ENCODE results near the gene APMAP.

Gene APMAP

DNA sequence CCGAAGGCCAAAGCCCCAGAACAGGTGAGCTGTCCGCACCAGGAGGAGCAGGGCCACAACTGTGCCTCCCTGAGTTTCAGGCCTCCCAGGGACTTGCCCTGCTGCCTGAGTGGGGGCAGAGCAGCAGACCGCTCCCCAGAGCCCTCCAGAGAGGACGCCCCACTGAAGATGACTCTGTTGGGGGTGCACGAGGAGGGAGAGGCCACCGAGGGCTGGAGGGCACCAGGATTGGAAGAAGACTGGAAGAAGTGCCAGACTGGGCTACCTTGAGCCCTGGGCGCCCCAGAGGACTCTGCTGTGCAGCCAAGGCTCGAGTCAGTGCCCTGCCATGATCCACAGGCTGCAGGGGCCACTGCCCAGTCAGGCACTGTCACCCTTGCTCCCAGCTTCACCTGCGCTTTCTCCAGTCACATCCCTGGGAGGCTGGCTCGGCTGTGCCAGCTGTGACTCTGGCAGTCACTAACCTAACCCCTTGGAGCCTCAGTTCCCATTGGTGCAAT is 32.2 kb downstream of the APMAP start:
- Histone ChIP-seq H3K4me1 (no peaks in the 10 kb centered on the region), H3K4me3 (ENCODE audit: low read depth, low read length) (no peak overlapping the region), H3K36me3 (peaks cover 23% of the 10 kb centered on the region), H3K27me3 (no peaks in the 10 kb centered on the region), H3K9me3 (no peaks in the 10 kb centered on the region)
- no peak for DNase-seq
- TF ChIP-seq, protein P1, sequence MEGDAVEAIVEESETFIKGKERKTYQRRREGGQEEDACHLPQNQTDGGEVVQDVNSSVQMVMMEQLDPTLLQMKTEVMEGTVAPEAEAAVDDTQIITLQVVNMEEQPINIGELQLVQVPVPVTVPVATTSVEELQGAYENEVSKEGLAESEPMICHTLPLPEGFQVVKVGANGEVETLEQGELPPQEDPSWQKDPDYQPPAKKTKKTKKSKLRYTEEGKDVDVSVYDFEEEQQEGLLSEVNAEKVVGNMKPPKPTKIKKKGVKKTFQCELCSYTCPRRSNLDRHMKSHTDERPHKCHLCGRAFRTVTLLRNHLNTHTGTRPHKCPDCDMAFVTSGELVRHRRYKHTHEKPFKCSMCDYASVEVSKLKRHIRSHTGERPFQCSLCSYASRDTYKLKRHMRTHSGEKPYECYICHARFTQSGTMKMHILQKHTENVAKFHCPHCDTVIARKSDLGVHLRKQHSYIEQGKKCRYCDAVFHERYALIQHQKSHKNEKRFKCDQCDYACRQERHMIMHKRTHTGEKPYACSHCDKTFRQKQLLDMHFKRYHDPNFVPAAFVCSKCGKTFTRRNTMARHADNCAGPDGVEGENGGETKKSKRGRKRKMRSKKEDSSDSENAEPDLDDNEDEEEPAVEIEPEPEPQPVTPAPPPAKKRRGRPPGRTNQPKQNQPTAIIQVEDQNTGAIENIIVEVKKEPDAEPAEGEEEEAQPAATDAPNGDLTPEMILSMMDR (IDR thresholded peaks at IDR 0.05; ENCODE audit: low read depth, low read length), result no peak

DNA sequence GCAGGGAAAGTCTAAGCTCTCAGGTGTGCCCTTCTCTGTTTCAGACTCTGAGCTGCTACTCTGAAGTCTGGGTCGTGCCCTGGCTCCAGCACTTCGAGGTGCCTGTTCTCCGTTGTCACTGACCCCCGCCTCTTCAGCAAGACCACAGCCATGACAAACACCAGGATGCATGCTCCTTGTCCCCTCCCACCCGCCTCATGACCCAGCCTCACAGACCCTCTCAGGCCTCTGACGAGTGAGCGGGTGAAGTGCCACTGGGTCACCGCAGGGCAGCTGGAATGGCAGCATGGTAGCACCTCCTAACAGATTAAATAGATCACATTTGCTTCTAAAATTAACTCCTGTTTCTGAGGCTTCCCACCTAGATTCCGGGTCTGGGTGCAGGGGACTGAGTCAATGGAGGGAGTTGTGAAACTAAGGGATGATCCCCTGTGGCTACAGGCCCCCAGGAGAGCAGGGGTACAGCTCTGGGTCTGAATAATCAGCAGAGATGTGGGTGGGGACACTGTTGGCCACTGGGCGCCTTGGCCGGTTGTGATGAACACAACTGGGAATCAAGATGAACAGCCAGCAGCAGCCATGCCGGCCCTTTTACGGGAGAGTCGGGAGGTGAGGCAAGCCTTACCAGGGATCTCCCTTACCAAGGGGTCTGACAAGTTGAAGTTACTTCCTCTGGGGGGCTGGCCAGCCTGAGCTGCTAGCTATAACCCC is 32.8 kb downstream of the APMAP start:
- H3K4me1 ChIP-seq, result no peaks in the 10 kb centered on the region
- H3K36me3 ChIP-seq, result peaks cover 18% of the 10 kb centered on the region
- no peak overlapping the region for H3K4me3 ChIP-seq (ENCODE audit: low read depth, low read length)
- DNase-seq, result no peak
- TF ChIP-seq, protein P1 (IDR thresholded peaks at IDR 0.05; ENCODE audit: low read depth, low read length), result no peak
- H3K27me3 ChIP-seq, result no peaks in the 10 kb centered on the region
- no peaks in the 10 kb centered on the region for H3K9me3 ChIP-seq

DNA sequence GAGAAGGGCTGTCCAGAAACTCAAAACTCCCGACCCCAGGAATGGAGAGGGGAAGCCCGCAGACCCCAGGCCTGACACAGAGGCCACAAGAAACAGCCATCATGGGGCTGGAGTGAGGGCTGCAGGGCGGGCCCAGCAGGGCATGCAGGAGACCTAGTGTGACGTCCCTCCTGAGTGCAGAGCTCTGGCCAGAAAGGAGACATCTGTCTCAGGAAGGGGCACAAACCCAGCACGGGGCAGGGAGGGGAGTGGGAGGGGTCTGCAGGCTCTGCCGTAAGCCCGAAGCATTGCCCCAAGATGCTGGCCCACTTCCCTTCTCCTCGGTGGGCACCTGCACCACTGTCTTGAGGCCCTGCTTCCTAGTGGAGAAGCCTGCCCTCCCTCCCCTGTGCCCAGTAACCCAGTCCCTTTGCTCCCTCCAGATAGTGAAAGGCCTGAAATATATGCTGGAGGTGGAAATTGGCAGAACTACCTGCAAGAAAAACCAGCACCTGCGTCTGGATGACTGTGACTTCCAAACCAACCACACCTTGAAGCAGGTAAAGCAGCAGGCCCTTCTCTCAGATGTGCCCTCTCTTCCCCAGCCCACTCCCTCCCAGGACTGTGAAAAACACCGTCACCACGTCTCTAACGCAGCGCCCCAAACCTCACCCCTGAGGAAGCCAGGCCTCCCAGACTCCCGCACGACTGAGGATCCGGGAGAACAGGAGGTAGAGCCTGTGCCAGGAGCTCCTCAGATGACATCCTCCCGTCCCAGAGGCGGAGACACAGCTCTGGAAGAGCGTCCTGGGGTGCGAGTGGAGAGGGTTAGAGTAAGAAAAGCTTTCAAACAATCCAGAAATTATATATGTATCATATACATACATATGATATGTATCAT is 33.8 kb downstream of the APMAP start:
- Histone ChIP-seq H3K9me3 (no peaks in the 10 kb centered on the region), H3K4me3 (ENCODE audit: low read depth, low read length) (no peak overlapping the region), H3K36me3 (peaks cover 12% of the 10 kb centered on the region), H3K27me3 (no peaks in the 10 kb centered on the region), H3K4me1 (no peaks in the 10 kb centered on the region)
- TF ChIP-seq, protein P1 (IDR thresholded peaks at IDR 0.05; ENCODE audit: low read depth, low read length), result no peak
- DNase-seq, result no peak

- peaks cover 8% of the 10 kb centered on the region for H3K36me3 ChIP-seq
- no peak for DNase-seq
- H3K4me1 ChIP-seq, result no peaks in the 10 kb centered on the region
- TF ChIP-seq, protein P1 (IDR thresholded peaks at IDR 0.05; ENCODE audit: low read depth, low read length), result no peak
- H3K9me3 ChIP-seq, result no peaks in the 10 kb centered on the region
- H3K4me3 ChIP-seq (ENCODE audit: low read depth, low read length), result no peak overlapping the region
- no peaks in the 10 kb centered on the region for H3K27me3 ChIP-seq
These were observed 35.1 kb downstream of the APMAP start for GRCh38 chr20:24957326-24958016.

- no peaks in the 10 kb centered on the region for H3K27me3 ChIP-seq
- no peaks in the 10 kb centered on the region for H3K9me3 ChIP-seq
- H3K4me3 ChIP-seq (ENCODE audit: low read depth, low read length), result no peak overlapping the region
- no peak for DNase-seq
- TF ChIP-seq, protein P1 (IDR thresholded peaks at IDR 0.05; ENCODE audit: low read depth, low read length), result no peak
- H3K36me3 ChIP-seq, result peaks cover 8% of the 10 kb centered on the region
- H3K4me1 ChIP-seq, result no peaks in the 10 kb centered on the region
These were observed 36.3 kb downstream of the APMAP start for GRCh38 chr20:24956001-24956841.
